CD8-positive, alpha-beta memory T cell (primary cell): ENCODE measurements around the gene YIF1A. TPM values are rescaled to one million over a fixed set of nuclear protein-coding genes. Genes with fewer than 3 reads are reported as not detected.
A peak's percentile ranks its signal among the peaks of the same experiment; 100 is the strongest.

ENCODE experiments used
- CTCF ChIA-PET: fragments of 350-600 bp; sonication (Branson Sonifier 250); formaldehyde crosslinking; loops from one replicate; lab custom pipeline; 2021; ENCODE audit warnings: antibody characterized with exemption; lab: Charles Lee
- POLR2A ChIA-PET: fragments of 350-600 bp; sonication (Branson Sonifier 250); formaldehyde crosslinking; loops from one replicate; lab custom pipeline; 2021; ENCODE audit warnings: antibody characterized with exemption; lab: Charles Lee
- DNase-seq, 5 donors: peaks; one replicate each; pipeline versions ENCODE4 v3.0.0 to v3.0.0-alpha.2; 2020 to 2022; ENCODE audit warnings: mixed read lengths in 1 of 5
- H3K27ac ChIP-seq: one replicate; pipeline ENCODE4 v1.7.0; 2013; ENCODE audit warnings: low read depth, mild to moderate bottlenecking, low read length, moderate library complexity
- H3K27me3 ChIP-seq: 2 replicates; pipeline ENCODE4 v1.7.0; 2013; ENCODE audit warnings: low read length, mild to moderate bottlenecking; ENCODE audit not compliant: insufficient read depth, poor library complexity, severe bottlenecking
- H3K36me3 ChIP-seq: 2 replicates; pipeline ENCODE4 v1.7.0; 2013; ENCODE audit warnings: mild to moderate bottlenecking, low read length, moderate library complexity; ENCODE audit not compliant: insufficient read depth
- H3K4me1 ChIP-seq: 2 replicates; pipeline ENCODE4 v1.7.0; 2013; ENCODE audit warnings: mild to moderate bottlenecking, low read length, moderate library complexity; ENCODE audit not compliant: insufficient read depth
- H3K4me3 ChIP-seq: 2 replicates; pipeline ENCODE4 v1.7.0; 2013; ENCODE audit warnings: mild to moderate bottlenecking, low read length
- H3K9me3 ChIP-seq: 2 replicates; pipeline ENCODE4 v1.7.0; 2013; ENCODE audit warnings: mild to moderate bottlenecking, low read length
- H3K27ac Mint-ChIP-seq, 8 donors: one replicate each; pipeline ENCODE4 v1.8.0; 2020 to 2021; ENCODE audit warnings: mixed read lengths in 8 of 8, mild to moderate bottlenecking in 6 of 8, inconsistent platforms in 3 of 8, moderate library complexity in 3 of 8
- H3K27me3 Mint-ChIP-seq, 2 donors: one replicate each; pipeline ENCODE4 v1.8.0; 2020 to 2021; ENCODE audit warnings: mixed read lengths in 2 of 2, mild to moderate bottlenecking in 1 of 2, moderate library complexity in 1 of 2
- H3K36me3 Mint-ChIP-seq, 3 donors: one replicate each; pipeline ENCODE4 v1.8.0; 2020 to 2021; ENCODE audit warnings: mixed read lengths in 3 of 3, inconsistent platforms in 1 of 3, mild to moderate bottlenecking in 1 of 3
- H3K4me1 Mint-ChIP-seq, 3 donors: one replicate each; pipeline ENCODE4 v1.8.0; 2020 to 2021; ENCODE audit warnings: mixed read lengths in 3 of 3, inconsistent platforms in 1 of 3, mild to moderate bottlenecking in 1 of 3
- H3K4me3 Mint-ChIP-seq, 7 donors: one replicate each; pipeline ENCODE4 v1.8.0; 2020 to 2021; ENCODE audit warnings: mixed read lengths in 7 of 7, mild to moderate bottlenecking in 6 of 7, moderate library complexity in 4 of 7, inconsistent platforms in 2 of 7
- H3K9me3 Mint-ChIP-seq, 5 donors: one replicate each; pipeline ENCODE4 v1.8.0; 2020 to 2022; ENCODE audit warnings: mixed read lengths in 5 of 5, mild to moderate bottlenecking in 3 of 5, moderate library complexity in 2 of 5, inconsistent platforms in 1 of 5
- polyA plus RNA-seq: library from polyadenylated mRNA; unstranded; fragments of 300-500 nt; fragmentation: Illumina TruSeq; gene quantifications from one replicate; pipeline ENCODE4 v1.2.3, GENCODE V29; 2021
- total RNA-seq, 2 experiments: library from RNA; stranded (reverse); gene quantifications; one replicate each; pipeline ENCODE4 v1.2.3, GENCODE V29; 2021

The YIF1A gene
- total and polyA plus RNA-seq, 3 experiments from 2014 or later: 61.7 to 97.3 (median 96.5) TPM

DNA sequence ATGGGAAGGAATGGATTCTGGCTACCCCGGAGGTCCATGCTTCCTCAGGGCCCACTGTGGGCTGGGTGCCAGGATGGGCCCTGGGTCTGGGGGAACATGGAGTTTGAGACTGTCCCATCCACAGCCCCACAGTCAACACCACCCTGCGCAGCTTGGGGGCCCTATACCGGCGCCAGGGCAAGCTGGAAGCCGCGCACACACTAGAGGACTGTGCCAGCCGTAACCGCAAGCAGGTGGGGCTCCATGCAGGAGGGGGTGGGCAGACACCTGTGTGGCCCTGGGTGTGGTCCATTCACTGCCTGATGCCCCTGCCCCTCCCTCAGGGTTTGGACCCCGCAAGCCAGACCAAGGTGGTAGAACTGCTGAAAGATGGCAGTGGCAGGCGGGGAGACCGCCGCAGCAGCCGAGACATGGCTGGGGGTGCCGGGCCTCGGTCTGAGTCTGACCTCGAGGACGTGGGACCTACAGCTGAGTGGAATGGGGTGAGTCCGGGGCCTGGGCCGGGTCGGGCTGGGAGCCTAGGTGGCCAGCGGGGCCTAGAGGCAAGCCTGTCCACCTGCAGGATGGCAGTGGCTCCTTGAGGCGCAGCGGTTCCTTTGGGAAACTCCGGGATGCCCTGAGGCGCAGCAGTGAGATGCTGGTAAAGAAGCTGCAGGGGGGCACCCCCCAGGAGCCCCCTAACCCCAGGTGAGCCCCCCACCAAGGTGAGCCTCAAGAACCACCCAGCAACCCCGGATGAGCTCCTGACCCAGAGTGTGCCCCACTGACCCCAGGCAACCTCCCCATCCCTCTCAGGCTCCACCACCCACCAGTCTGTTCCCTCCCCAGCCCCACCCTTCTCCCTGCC, 23.2 kb downstream of the YIF1A start:
- H3K27ac Mint-ChIP-seq: no peak overlapping the region
- no peaks in the 10 kb centered on the region for H3K9me3 Mint-ChIP-seq
- peaks cover 27 to 34% (median 32%) of the 10 kb centered on the region in 3 donors for H3K4me1 Mint-ChIP-seq
- no peak for DNase-seq
- H3K36me3 Mint-ChIP-seq: peaks cover 0 to 59% (median under 1%) of the 10 kb centered on the region in 3 donors
- CTCF ChIA-PET: interaction anchor here (0.6 to 3.3 kb wide), 3 partner anchors 43 to 279 kb away, joined by 3 to 16 read pairs (median 4); no protein-coding TSS in a partner anchor
- Histone ChIP-seq H3K9me3 (no peaks in the 10 kb centered on the region), H3K27me3 (no peaks in the 10 kb centered on the region), H3K36me3 (peaks cover 10% of the 10 kb centered on the region), H3K4me3 (no peak overlapping the region), H3K4me1 (peaks cover 16% of the 10 kb centered on the region), H3K27ac (no peak overlapping the region)
- POLR2A ChIA-PET: interaction anchor here (1.0 to 1.4 kb wide), 2 partner anchors 11 to 23 kb away, joined by 3 to 8 read pairs; partner anchors contain the start of gene YIF1A
- peaks cover 0 to 5% of the 10 kb centered on the region in 2 donors for H3K27me3 Mint-ChIP-seq
- H3K4me3 Mint-ChIP-seq: peak overlapping the region in 2 of 7 donors; percentile 9 to 43

- Mint-ChIP-seq H3K9me3 (no peaks in the 10 kb centered on the region), H3K4me3 (peak overlapping the region in 1 of 7 donors; percentile 74), H3K27ac (peak overlapping the region in 6 of 8 donors; percentile 29 to 69 (median 42)), H3K36me3 (peaks cover 0 to 61% (median 0%) of the 10 kb centered on the region in 3 donors), H3K27me3 (peaks cover 0 to 5% of the 10 kb centered on the region in 2 donors), H3K4me1 (peaks cover 22 to 25% (median 23%) of the 10 kb centered on the region in 3 donors)
- Histone ChIP-seq H3K27ac (no peak overlapping the region), H3K27me3 (no peaks in the 10 kb centered on the region), H3K9me3 (no peaks in the 10 kb centered on the region), H3K4me1 (peaks cover 8% of the 10 kb centered on the region), H3K36me3 (peaks cover 13% of the 10 kb centered on the region), H3K4me3 (no peak overlapping the region)
- CTCF ChIA-PET: interaction anchor here (0.6 kb wide), 1 partner anchor 278 kb away, joined by 4 read pairs; no protein-coding TSS in a partner anchor
- DNase-seq: no peak
- POLR2A ChIA-PET: no interaction called here
Measured at GRCh38 chr11:66264914-66265313, 24.0 kb downstream of the YIF1A start.

DNA sequence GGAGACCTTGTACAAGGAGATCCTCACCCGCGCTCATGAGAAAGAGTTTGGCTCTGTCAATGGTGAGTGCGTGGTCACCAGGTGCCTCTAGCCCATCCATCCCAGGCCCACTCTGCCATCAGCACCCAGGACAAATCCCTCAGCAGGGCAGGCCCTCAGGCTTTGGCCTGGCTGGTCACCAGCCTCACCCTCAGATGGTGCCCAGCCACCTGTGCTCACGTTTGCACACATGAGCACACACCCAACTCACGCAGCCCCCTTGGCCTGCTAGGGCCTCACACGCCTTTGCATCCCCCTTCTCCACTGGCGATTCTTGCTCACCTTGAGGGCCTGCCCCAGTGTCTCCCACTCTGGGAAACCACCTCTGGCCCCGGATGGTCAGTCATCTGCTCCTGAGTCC, 24.6 kb downstream of the YIF1A start:
- H3K27ac Mint-ChIP-seq: peak overlapping the region in 3 of 8 donors; percentile 29 to 69 (median 50)
- H3K27ac ChIP-seq: no peak overlapping the region
- no peaks in the 10 kb centered on the region for H3K27me3 ChIP-seq
- H3K4me3 ChIP-seq: no peak overlapping the region
- H3K9me3 Mint-ChIP-seq: no peaks in the 10 kb centered on the region
- H3K27me3 Mint-ChIP-seq: peaks cover 0 to 5% of the 10 kb centered on the region in 2 donors
- H3K4me3 Mint-ChIP-seq: peak overlapping the region in 2 of 7 donors; percentile 27 to 74
- DNase-seq: no peak
- ChIA-PET POLR2A (no interaction called here), CTCF (no interaction called here)
- H3K4me1 Mint-ChIP-seq: peaks cover 16 to 24% (median 22%) of the 10 kb centered on the region in 3 donors
- peaks cover 0 to 64% (median 4%) of the 10 kb centered on the region in 3 donors for H3K36me3 Mint-ChIP-seq
- no peaks in the 10 kb centered on the region for H3K9me3 ChIP-seq
- H3K4me1 ChIP-seq: peaks cover 2% of the 10 kb centered on the region
- peaks cover 13% of the 10 kb centered on the region for H3K36me3 ChIP-seq

GRCh38 chr11:66263785-66264184, 25.2 kb downstream of the YIF1A start:
- POLR2A ChIA-PET: no interaction called here

GRCh38 chr11:66263231-66263630, 25.7 kb downstream of the YIF1A start:
- Mint-ChIP-seq H3K4me1 (peaks cover 16 to 29% (median 27%) of the 10 kb centered on the region in 3 donors), H3K4me3 (peak overlapping the region in 1 of 7 donors; percentile 37), H3K36me3 (peaks cover 0 to 61% (median 8%) of the 10 kb centered on the region in 3 donors), H3K27ac (peak overlapping the region in 3 of 8 donors; percentile 12 to 59 (median 50)), H3K9me3 (no peaks in the 10 kb centered on the region), H3K27me3 (peaks cover 0 to 5% of the 10 kb centered on the region in 2 donors)
- Histone ChIP-seq H3K4me1 (peaks cover 7% of the 10 kb centered on the region), H3K4me3 (no peak overlapping the region), H3K27ac (no peak overlapping the region), H3K9me3 (no peaks in the 10 kb centered on the region), H3K27me3 (no peaks in the 10 kb centered on the region), H3K36me3 (peaks cover 13% of the 10 kb centered on the region)
- no peak for DNase-seq
- ChIA-PET POLR2A (no interaction called here), CTCF (interaction anchor here (2.1 kb wide), 1 partner anchor 41 kb away, joined by 10 read pairs; no protein-coding TSS in a partner anchor)

More at GRCh38 chr11:66263785-66264184, 25.2 kb downstream of the YIF1A start:
- CTCF ChIA-PET: no interaction called here
- Mint-ChIP-seq H3K36me3 (peaks cover 0 to 64% (median 8%) of the 10 kb centered on the region in 3 donors), H3K4me3 (peak overlapping the region in 1 of 7 donors; percentile 37), H3K9me3 (no peaks in the 10 kb centered on the region), H3K4me1 (peaks cover 15 to 26% (median 24%) of the 10 kb centered on the region in 3 donors), H3K27ac (peak overlapping the region in 3 of 8 donors; percentile 12 to 50 (median 29)), H3K27me3 (peaks cover 0 to 7% of the 10 kb centered on the region in 2 donors)
- H3K9me3 ChIP-seq: no peaks in the 10 kb centered on the region
- no peaks in the 10 kb centered on the region for H3K27me3 ChIP-seq
- no peak overlapping the region for H3K27ac ChIP-seq
- no peak for DNase-seq
- no peak overlapping the region for H3K4me3 ChIP-seq
- peaks cover 13% of the 10 kb centered on the region for H3K36me3 ChIP-seq
- H3K4me1 ChIP-seq: peaks cover 3% of the 10 kb centered on the region

- Mint-ChIP-seq H3K9me3 (no peaks in the 10 kb centered on the region), H3K4me1 (peaks cover 11 to 24% (median 21%) of the 10 kb centered on the region in 3 donors), H3K27me3 (peaks cover 0 to 2% of the 10 kb centered on the region in 2 donors), H3K36me3 (peaks cover 0 to 58% (median 8%) of the 10 kb centered on the region in 3 donors), H3K27ac (peak overlapping the region in 2 of 8 donors; percentile 60), H3K4me3 (peak overlapping the region in 1 of 7 donors; percentile 32)
- no peak for DNase-seq
- H3K27ac ChIP-seq: no peak overlapping the region
- H3K4me3 ChIP-seq: no peak overlapping the region
- ChIA-PET CTCF (interaction anchor here (2.1 kb wide), 1 partner anchor 41 kb away, joined by 10 read pairs; no protein-coding TSS in a partner anchor), POLR2A (interaction anchor here (1.1 kb wide), 1 partner anchor 17 kb away, joined by 4 read pairs; no protein-coding TSS in a partner anchor)
- H3K27me3 ChIP-seq: no peaks in the 10 kb centered on the region
- H3K36me3 ChIP-seq: peaks cover 13% of the 10 kb centered on the region
- peaks cover 7% of the 10 kb centered on the region for H3K4me1 ChIP-seq
- no peaks in the 10 kb centered on the region for H3K9me3 ChIP-seq
Measured at GRCh38 chr11:66262696-66263095, 26.2 kb downstream of the YIF1A start.

DNA sequence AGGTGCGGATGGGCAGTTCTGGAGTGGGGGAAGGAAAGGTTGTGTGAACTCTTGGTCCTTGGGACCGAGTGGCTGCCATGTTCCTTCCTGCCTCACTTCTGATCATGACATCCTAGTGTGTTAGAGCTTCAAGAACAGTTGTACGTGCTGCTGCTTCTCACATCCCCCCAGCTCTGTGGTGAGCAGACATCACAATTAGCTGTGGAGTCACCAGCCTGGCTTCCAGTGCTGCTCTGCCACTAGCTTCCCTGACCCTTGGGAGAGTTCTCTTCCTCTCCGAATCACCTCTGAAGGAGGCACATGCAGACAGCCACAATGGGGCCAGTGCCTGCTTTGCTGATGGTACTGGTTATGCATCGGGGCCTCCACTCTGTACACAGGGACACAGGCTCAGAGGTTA, 26.8 kb downstream of the YIF1A start:
- CTCF ChIA-PET: interaction anchor here (2.1 kb wide), 1 partner anchor 40 kb away, joined by 10 read pairs; no protein-coding TSS in a partner anchor
- H3K4me3 ChIP-seq: no peak overlapping the region

More for the DNA sequence above, 26.8 kb downstream of the YIF1A start:
- Histone ChIP-seq H3K27me3 (no peaks in the 10 kb centered on the region), H3K9me3 (no peaks in the 10 kb centered on the region), H3K27ac (no peak overlapping the region), H3K36me3 (peaks cover 13% of the 10 kb centered on the region), H3K4me1 (peaks cover 7% of the 10 kb centered on the region)
- peaks cover 8 to 22% (median 18%) of the 10 kb centered on the region in 3 donors for H3K4me1 Mint-ChIP-seq
- H3K27me3 Mint-ChIP-seq: peaks cover 0 to 2% of the 10 kb centered on the region in 2 donors
- H3K4me3 Mint-ChIP-seq: peak overlapping the region in 1 of 7 donors; percentile 66
- H3K27ac Mint-ChIP-seq: peak overlapping the region in 1 of 8 donors; percentile 60
- no peaks in the 10 kb centered on the region for H3K9me3 Mint-ChIP-seq
- H3K36me3 Mint-ChIP-seq: peaks cover 0 to 58% (median 8%) of the 10 kb centered on the region in 3 donors
- DNase-seq: no peak
- POLR2A ChIA-PET: interaction anchor here (1.1 kb wide), 1 partner anchor 17 kb away, joined by 4 read pairs; no protein-coding TSS in a partner anchor
